Astrocyte of the hippocampus (primary cell): ENCODE results near the gene GJB4.

ENCODE experiments used
- DNase-seq: peaks from one replicate; pipeline ENCODE4 v3.0.0; 2011; ENCODE audit warnings: low read depth, low spot score

The GJB4 gene

GRCh38 chr1:34777519-34778321 lies 18.2 kb downstream of the GJB4 start:
- DNase-seq, result no peak

DNA sequence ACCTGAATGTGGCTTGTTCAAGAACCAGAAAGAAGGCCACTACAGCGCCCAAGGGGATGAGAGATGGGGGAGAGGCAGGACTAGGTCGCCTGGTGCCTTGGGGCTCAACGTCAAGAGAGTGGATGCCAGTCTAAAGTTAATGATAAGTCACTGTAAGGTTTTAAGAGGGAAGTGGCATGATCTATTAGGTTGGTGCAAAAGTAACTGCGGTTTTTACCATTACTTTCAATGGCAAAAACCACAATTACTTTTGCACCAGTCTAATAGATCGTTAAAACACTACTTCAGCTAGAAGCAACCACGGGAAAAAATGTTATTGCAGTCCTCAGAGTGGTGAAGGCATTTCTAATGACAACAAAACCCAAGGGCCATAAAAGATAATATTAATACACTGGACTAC lies 18.8 kb downstream of the GJB4 start:
- DNase-seq, result no peak

- no peak for DNase-seq
Observed at GRCh38 chr1:34779005-34779404, 19.5 kb downstream of the GJB4 start.

DNA sequence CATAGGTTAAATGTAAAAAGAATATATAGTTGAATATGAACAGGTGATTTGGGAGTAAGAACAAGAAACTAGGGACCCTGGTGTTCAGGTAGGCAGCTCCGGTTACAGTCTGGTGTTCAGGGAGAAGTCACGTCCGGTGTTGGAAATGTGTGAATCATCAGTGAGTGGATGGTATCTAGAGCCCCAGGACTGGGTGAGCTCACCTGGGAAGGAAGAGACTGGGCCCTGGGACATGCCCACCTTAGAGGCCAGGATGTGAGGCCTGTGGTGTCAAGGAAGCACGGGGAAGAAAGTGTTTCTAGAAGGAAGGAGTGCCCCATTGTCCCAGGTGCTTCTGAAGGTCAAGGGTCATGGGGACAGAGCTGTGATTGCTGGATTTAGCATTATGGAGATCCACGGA lies 20.0 kb downstream of the GJB4 start:
- DNase-seq, result no peak

GRCh38 chr1:34779962-34780361 lies 20.4 kb downstream of the GJB4 start:
- DNase-seq, result no peak

GRCh38 chr1:34780528-34780927 lies 21.0 kb downstream of the GJB4 start:
- no peak for DNase-seq

- peak; percentile 26 for DNase-seq
Observed at GRCh38 chr1:34781071-34781843, 21.7 kb downstream of the GJB4 start, which contains the start of gene GJB3. TSS of gene GJB3 (plus strand) at chr1:34781214. CDS start at chr1:34784763, 3,549 bp downstream.

GRCh38 chr1:34781844-34782391 lies 22.4 kb downstream of the GJB4 start:
- no peak for DNase-seq

- no peak for DNase-seq
Observed at GRCh38 chr1:34784751-34785221, 25.2 kb downstream of the GJB4 start.

- no peak for DNase-seq
Observed at GRCh38 chr1:34785231-34785874, 25.8 kb downstream of the GJB4 start.

- DNase-seq, result no peak
Observed at GRCh38 chr1:34785875-34786470, 26.4 kb downstream of the GJB4 start.

DNA sequence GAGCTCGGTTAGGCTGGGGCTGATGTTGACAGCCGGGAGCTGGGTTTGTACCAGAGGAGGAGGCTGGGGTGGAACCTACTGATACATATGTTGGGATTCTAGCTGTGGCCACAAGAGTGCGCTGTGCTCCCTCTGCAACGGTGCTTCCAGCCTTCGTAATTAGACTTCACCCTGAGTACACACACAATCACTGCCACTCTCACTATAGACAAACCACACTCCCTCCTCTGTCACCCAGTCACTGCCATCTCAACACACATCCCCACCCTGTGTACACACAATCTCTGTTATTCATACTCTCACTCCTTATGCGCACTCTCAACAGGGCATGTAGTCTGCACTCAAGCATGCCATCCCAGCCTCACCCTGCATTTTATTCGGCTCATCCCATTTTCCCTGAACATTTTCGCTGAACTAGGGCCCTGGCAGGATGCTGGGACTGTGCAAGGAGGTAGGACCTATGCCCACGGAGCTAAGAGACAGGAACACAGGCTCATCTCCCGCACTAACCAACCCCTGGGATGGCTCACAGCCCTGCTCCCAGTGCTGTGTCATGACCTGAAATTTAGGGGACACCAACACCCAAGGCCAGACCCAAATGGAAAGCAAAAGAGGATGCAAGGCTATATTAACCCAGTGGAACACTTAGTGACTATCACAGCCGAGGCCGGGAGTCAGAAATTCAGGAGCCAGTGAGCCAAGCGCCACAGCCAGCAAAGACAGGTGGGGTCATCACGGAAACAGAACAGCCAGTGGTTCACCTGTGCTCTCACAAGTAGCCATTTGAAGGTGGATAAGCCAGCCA lies 27.2 kb downstream of the GJB4 start:
- peak; percentile 88 for DNase-seq

GRCh38 chr1:34787461-34788420 lies 28.2 kb downstream of the GJB4 start:
- DNase-seq, result peak; percentile 66

- DNase-seq, result no peak
Observed at GRCh38 chr1:34790985-34791384, 31.4 kb downstream of the GJB4 start.

DNA sequence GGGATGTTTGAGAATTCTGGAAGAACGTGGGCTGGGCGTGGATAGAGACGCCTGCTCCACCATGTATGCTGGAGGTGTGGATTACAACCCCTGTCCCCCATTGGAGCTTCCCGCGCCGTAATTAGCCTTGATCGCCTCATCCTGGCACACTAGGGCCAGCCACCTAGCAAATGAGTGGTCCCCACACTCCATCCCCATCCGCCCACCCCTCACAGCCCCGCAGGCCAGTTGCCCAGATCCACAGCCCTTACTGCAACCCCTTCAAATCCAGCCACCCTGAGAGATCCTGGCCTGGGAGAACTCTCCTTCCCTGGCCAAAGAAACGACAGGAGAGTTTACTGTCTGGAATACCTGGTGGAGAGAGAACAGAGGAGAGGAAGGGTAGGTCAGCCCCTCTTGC lies 32.9 kb downstream of the GJB4 start:
- no peak for DNase-seq

GRCh38 chr1:34792868-34793727 lies 33.6 kb downstream of the GJB4 start, which contains the start of gene GJA4:
TSS of gene GJA4 (plus strand) at chr1:34792999. CDS start at chr1:34794214, 1,215 bp downstream.
- DNase-seq, result no peak

DNA sequence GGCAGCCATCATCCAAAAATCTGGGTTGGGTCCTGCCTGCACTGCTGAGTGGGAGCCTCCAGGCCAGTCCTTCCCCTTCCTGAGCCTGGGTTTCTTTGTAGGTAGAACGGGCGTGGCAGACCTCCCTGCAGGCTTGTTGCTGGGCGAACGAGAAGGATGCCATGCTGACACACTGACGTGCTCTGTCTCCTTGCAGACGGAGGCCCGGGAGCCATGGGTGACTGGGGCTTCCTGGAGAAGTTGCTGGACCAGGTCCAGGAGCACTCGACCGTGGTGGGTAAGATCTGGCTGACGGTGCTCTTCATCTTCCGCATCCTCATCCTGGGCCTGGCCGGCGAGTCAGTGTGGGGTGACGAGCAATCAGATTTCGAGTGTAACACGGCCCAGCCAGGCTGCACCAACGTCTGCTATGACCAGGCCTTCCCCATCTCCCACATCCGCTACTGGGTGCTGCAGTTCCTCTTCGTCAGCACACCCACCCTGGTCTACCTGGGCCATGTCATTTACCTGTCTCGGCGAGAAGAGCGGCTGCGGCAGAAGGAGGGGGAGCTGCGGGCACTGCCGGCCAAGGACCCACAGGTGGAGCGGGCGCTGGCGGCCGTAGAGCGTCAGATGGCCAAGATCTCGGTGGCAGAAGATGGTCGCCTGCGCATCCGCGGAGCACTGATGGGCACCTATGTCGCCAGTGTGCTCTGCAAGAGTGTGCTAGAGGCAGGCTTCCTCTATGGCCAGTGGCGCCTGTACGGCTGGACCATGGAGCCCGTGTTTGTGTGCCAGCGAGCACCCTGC lies 34.7 kb downstream of the GJB4 start:
- no peak for DNase-seq

DNA sequence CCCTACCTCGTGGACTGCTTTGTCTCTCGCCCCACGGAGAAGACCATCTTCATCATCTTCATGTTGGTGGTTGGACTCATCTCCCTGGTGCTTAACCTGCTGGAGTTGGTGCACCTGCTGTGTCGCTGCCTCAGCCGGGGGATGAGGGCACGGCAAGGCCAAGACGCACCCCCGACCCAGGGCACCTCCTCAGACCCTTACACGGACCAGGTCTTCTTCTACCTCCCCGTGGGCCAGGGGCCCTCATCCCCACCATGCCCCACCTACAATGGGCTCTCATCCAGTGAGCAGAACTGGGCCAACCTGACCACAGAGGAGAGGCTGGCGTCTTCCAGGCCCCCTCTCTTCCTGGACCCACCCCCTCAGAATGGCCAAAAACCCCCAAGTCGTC lies 35.2 kb downstream of the GJB4 start:
- DNase-seq, result no peak
